HPDE6-E6E7 (cell line): ENCODE measurements around the gene SLC2A6.

Source experiments
- DNase-seq: peaks from one replicate; pipeline ENCODE4 v3.0.0; 2011; ENCODE audit warnings: missing footprints; ENCODE audit errors: extremely low spot score

Gene SLC2A6

DNA sequence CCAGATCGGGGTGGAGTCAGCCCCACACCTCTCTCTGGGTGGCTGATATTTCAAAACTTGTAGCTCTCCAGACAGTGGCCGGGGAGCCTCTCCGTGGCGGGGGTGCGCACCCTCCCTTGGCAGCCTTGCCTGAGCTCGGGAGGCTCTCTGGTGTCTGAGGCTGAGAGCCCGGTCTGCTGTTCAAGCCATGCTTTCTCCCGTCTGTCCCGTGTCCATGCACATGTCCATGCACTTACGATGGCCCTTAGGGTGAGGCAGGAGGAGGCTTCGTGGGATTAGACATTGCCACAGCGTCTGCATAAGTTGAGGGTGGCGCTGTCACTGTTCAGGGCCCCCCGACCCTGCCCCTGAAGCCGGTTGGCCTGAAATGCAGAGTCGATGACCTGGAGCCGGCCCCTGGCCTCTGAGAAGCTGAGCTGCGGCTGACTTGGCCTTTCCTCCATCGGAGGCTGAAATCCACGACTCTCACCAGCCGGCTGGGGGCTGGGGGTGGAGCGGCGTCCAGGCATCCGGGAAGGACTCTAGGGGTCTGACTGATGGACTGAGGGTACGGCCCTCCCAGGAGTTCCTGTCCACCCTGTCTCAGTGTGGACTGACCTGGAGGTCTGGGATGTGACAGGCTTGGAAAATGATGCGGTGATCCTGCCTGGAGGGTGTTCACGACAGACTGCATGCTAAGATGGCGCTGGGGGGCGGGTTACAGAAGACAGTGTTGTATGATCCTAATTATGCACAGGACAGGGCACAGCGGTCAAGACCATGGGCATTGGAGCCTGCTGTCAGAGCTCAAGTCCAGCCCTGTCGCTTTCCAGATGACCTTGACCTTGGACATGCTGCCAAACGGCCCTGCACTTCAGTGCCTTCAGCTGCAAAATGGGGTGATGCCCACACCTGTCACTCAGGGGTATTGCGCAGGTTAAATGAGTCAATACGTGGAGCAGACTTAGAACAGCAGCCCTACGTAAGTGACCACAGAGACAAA lies 18.3 kb upstream of the SLC2A6 start:
- no peak for DNase-seq

DNA sequence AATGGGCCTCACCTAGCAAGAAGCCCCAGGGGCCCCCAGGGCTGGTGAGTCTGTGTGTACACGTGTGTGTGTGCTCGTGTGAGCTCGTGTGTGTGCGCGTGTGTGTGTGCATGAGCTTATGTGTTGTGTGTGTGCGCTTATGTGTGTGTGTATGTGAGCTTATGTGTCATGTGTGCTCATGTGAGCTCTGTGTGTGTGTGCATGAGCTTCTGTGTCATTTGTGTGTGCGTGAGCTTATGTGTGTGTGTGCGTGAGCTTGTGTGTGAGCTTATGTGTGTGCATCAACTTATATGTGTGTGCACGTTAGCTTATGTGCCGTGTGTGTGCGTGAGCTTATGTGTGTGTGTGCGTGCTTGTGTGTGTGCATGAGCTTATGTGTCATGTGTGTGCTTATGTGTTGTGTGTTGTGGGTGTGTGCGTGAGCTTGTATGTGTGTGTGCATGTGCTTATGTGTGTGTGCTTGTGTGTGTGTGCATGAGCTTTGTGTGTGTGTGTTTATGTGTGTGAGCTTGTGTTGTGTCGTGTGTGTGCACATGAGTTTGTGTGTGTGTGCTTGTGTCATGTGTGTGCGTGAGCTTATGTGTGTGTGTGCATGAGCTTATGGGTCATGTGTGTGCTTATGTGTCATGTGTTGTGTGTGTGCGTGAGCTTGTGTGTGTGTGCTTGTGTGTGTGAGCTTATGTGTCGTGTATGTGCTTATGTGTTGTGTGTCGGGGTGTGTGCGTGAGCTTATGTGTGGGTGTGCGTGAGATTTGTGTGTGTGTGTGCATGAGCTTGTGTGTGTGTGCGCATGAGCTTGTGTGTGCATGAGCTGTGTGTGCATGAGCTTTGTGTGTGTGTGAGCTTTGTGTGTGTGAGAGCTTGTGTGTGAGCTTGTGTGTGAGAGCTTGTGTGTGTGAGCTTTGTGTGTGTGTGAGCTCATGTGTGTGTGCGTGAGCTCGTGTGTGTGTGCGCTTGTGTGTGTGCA lies 16.7 kb upstream of the SLC2A6 start:
- DNase-seq, result no peak

DNA sequence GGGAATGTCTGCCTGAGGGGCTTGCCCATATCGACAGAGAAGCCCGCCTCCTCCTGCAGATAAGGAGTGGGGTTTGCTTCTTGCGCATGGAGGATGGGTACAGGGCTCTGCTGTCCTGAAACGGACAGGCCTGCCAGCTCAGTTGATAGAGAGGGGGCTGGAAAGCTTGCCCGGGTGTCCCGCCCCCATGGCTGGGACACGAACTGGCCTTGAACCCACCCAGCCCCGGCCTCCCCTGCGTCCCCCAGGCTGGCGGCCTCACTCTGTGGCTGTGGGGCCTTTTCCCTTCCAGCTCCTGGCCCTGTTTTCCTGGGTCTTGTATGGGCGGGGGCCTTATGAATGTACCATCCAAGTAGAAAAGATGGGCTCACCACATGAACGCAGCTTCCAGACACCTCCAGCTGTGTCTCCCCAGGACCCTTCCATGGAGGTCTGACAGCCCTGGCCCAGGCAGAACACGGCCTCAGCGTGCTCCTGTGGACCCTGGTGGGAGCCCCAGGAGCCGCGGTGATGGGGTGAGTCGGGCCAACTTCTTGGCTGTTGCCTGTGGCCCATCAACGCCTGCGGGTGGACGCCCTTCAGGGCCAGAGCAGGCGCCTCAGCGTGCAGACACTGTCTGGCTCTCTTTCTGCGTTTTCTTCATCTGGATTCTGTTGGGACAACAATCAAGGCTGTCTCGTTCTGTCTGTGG lies 15.9 kb upstream of the SLC2A6 start:
- no peak for DNase-seq

DNA sequence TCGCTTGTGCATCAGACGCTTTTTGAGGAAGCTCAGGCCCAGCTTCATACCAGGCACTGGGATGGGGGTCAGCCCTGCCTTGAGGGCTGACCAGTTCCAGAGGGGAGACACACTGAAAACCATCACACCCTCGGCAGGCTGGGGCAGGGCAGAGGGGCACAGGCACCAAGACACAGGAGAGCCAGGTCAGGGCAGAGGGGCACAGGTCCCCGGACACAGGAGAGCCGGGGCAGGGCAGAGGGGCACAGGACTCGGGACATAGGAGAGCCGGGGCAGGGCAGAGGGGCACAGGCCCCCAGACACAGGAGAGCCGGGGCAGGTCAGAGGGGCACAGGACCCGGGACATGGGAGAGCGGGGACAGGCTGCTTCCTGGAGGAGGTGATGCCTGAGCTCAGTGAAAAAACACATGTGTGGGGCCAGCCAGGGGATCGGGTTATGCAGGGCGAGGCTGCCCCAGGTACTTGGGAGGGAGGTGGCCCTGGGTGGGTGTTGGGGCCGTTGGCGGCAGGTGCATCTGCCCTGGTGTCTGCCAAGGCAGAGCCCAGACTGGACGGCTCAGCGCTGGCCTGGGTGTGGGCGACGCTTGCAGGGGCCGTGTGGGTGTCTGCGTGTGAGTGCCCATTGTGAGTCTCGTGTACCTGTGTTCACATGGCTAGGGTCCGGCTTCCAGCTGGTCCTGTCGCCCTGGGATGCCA lies 15.1 kb upstream of the SLC2A6 start:
- no peak for DNase-seq

DNA sequence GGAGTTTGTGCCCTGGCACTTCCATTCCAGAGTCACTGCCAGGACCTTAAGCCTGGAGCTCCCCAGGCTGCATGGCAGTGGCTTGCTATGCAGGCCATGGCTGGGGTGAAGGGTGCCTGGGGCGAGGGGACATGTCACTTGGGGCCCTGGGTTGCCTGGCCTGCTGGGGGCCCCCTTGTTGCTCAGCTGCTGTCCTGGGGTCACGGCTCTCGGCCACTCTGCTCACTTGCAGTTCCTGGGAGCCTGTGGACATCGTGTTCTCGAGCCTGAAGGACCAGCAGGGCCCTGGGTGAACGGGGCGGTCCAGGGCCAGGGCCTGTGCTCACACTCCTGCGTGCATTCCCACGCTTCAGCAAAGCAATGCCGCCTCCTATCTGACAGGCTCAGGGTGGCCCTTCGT lies 14.5 kb upstream of the SLC2A6 start:
- no peak for DNase-seq

DNA sequence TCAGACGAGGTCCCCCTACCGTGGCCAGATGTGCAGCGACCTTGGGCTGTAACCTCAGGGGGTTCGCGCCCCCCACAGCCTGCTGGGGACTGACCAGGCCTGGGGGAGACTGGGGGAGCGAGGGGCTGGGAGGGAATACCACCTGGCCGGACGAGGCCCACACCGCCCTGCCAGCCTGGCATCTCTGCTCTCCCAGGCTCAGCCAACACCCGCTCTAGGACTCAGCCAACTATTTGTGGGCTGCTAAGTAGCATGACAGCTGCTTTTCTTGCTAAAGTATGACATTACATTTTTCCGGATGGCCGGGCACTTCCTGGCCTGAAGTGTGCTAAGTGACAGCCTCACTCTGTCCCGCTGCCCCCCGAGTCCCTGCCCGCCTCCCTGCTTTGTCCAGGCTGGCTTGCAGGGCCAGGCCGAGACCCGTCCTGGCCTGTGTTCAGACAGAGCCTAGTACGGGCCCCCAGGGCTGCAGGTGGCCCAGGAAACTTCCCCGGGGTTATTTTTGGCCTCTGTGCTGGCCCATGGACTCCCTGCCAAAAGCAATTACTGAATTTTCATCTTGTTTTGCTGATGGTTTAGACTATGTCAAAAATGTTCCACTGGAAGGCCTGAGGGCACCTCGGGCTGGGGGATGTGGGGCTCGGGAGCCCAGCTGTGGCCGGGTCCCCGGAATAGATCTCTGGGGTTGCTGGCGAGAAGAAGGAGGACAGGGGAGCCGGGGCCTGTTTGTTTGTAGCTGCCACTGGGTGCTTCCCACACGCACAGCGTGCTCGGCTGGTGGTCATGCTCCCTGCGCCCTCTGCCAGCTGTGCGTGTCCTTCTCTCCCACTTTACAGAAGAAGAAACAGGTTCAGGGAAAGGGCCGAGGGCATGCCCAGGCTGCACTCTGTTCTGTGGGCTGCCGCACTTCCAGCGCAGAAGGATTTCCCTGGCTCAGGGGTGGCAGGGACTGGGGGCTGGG lies 13.4 kb upstream of the SLC2A6 start:
- no peak for DNase-seq

DNA sequence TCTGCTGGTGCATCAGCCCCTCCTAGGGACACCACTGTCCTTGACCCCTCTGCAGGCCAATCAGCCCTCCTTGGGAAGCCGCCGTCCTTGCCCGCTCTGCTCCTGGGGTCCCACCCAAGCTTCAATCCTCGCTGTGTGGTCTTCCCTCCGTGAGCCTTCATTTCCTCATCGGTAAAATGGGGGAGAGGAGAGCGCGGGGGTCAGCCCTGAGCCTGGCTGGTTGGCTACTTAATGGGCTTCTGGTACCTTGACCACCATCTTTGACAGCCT lies 12.7 kb upstream of the SLC2A6 start:
- no peak for DNase-seq

DNA sequence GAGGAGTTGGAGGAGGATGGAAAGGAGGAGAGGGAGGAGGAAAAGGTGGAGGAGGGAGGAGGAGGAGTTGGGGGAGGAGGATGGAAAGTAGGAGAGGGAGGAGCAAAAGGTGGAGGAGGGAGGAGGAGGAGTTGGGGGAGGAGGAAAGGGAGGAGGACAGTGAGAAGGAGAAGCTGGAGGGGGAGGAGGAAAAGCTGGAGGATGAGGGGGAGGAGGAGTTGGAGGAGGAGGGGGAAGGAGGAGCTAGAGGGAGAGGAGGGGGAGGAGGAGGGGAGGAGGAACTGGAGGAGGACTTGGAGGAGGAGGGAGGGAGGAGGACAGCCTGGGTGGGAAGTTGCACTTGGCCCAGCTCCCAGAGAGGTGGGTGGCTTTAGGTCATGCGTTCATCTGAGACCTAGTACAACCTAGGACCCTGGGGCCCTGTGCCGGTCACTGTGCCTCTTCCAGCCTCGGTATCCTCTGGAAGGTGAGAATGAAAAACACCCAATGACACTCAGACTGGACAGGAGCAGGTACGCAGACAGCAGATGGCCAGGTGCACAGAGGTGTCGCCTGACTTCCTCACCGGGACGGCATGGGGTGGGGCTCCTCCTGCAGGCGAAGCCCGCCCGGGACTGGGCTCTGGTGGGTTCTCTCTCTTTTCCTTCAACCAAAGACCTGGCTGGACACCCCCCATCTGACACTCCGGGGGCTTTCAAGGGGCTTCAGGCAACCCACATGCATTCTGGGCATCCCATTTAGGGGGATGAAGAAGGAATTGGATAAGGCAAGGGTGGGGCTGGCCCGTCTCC lies 12.2 kb upstream of the SLC2A6 start:
- no peak for DNase-seq

DNA sequence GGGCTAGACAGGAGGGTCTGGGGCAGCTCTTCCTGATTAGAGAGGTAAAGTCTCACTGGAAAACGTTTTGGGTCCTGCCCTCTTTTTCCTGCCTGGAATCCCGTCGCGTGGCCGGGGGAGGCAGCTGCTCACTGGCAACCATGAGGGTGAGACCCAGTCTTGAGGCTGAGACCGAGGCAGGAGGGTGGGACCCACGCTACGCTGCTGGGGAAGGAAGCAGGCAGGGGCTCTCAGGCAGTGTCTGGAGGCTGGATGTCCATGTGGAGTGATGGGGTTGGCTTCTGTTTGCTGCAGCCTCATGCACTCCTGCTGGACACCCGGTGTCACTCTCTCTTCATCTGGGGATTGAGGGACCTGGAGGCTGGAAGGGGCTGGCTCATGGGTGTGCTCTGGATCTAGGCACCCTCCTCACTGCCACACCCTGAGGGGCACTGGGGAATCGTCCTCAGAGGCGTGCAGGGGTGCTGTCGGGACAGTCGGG lies 11.3 kb upstream of the SLC2A6 start:
- DNase-seq, result no peak

DNA sequence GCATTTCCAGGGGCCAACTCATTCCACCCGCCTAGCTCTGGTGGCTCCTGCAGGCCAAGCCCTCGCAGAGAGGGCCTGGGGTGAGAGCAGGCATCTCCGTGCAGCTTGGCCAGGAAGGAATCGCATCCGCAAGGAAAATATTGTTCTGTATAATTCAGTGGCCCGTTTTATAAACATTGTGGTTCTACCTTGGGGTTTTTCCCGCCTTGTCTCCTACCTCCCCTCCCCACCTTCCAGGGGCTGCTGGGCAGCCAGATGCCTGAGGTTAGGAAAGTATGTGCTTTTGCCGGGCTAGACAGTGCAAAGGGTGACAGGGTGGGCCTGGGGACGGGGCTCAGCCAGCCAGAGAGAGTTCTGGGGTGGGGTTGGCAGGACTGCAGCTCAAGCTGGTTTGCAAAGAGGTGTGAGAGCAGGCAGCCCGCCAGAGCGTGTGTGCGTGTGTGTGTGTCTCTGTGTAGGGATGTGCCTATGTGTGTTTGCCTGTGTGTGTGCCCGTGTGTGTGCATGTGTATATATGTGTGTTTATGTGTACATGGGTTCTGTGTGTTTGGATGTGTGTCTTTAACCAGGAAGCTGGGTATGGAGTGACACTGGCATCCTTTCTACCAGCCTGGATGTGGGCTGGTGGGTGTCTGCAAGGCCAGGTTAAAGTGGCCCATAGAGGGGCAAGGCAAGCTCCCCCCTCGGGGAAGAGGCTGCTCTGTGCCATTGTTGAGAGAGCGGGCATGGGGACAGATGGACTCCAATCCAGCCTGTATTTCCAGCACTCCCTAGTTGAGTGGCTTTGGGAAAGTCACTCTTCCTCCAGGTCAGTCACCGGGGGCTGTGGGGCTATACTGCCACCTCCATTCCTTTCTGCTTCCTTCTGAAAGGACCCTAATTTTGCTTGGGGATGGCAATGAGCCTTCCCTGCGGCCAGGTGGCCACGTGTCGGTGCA lies 10.6 kb upstream of the SLC2A6 start:
- DNase-seq, result no peak

DNA sequence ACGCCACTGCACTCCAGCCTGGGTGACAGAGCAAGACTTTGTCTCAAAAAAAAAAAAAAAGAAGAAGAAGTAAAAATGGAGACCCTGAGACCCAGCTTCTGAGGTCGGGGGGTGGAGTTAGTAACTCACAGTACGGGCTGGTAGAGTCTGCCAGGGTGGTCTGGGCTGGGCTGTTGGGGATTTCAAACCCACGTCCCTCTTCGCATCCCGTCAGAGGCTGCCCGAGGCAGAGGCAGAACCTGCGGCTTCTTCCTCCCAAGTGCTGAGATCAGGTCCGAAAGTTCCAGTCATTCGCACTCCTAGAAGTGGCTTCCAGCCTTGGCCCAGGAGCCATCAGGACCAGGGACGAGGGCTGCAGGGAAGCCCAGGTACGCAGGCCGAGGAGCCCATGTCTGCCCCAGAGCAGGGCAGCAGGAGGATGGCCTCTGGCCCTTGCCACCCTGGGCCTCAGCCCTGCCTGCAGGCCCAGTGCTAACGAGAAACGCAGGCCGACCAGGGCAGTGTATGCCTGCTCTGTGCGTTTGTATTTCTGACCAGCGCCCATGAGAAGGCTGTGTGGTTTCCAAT lies 9.9 kb upstream of the SLC2A6 start:
- no peak for DNase-seq

DNA sequence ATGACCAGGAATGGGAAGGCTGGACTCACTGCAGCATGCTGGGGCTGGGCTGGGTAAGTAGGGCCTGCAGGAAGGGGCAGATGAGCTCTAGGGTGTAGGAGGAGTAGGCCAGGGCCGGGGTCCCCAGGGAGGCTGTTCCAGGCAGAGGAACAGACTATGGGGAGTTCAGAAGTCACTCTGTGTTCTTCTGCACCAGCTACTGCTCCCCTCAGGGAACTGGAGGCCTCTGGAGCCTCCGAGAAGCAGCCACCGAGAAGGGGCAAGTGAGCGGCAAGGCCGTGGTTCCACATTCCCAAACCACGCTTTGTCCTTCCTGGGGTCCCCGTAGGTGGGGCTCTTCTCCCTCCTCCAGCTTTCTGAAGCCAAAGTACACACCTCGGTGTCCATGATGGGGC lies 8.4 kb upstream of the SLC2A6 start:
- no peak for DNase-seq

DNA sequence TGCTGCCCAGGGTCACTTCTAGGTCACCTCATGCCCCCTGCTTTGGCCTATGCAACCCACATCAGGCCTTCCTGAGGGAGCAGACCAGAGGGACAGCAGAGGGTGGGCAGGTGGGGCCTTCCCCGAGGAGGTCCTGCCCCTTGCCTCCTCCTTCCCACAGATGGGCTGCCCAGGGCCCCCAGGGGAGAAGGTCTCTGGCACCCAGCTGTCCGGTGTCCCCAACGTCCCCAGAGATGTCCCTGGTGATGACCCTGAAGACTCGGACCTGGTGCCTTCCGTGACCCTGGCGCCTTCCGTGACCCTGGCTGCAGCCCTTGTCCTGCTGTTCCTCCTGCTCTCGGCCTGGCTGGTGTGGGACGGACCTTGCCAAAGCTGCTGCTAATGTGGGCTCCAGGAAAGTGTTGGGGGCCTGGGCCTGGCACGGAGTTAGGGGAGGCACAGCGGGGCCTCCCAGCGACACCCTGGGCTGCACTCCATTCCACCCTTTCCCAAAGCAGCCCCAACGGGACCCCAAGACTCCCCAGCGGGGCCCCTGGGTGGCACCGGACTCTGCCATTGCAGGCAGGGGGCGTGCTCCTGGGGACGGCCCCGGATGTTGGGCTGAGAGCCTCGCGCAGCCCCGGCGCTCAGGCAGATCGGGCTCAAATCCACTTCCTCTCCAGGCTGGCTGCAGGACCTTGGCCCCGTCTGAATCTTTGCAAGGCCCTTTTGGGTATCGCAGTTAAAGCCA lies 6.8 kb upstream of the SLC2A6 start:
- DNase-seq, result no peak

DNA sequence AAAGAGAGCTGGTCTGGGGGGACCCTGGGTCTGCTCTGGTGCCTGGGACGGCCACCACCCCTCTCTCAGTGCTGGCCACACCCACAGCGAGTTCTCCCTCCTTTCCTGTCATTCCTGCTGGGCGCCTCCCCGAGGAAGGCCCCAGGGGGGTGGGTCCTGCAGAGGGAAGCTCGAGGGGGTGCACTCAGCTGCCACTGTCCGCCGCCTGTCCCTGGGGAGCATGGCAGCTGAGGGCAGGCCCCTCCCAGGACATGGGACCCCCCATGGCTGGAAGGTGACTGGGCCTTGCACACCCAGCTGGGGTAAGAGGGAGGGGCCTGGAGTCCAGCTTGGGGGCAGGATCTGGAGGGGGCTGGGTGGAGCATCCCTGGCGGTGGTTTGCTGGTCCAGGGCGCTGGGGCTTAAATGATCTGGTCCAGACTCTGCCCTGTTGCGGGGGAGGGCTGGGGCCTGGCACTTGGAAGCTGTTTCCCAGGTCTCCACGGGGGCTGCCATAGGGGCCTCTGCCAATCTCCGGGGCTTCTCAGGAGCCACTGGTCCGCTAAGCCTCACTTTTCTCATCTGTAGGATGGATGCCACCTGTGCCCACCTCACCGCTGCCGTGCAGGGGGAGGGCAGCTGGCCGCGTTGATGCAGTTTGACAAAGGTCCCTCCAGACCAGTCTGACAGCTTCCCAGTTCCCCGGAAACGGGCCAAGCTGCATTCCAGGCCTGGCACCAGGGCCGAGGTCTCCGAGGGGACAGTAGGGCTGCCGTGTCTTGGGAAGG lies 6.0 kb upstream of the SLC2A6 start:
- DNase-seq, result no peak

DNA sequence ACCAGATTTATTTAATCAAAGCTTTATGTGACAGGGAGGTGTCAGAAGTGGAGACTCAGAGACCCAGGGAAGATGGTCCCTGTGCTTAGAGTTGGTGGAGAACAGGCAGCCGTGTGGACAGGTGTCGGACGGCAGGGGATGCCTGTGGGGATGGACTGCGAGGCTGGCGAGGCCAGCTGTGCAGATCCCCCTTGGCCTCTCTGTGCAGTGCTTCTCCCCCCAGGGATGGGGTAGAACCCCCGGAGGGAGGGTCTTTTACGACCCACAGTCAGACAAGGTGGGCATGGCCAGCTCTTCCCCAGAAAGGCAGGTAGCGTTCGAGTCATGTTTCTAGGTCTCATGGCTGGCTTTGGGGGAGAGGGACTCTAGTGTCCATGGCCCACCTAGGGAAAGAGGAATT lies 4.7 kb upstream of the SLC2A6 start:
- no peak for DNase-seq
